IPS-18c (cell line): Measurements from ENCODE around the gene LRRIQ4.

Source experiments
- H3K4me3 ChIP-seq: 2 replicates; pipeline ENCODE4 v1.7.0; 2013; ENCODE audit warnings: low read depth, mild to moderate bottlenecking, low read length, moderate library complexity; ENCODE audit not compliant: insufficient read depth
- H3K9me3 ChIP-seq: one replicate; pipeline ENCODE4 v1.6.1; 2013; ENCODE audit warnings: mild to moderate bottlenecking, low read length, moderate library complexity; ENCODE audit not compliant: control insufficient read depth, insufficient read depth

Gene LRRIQ4

DNA sequence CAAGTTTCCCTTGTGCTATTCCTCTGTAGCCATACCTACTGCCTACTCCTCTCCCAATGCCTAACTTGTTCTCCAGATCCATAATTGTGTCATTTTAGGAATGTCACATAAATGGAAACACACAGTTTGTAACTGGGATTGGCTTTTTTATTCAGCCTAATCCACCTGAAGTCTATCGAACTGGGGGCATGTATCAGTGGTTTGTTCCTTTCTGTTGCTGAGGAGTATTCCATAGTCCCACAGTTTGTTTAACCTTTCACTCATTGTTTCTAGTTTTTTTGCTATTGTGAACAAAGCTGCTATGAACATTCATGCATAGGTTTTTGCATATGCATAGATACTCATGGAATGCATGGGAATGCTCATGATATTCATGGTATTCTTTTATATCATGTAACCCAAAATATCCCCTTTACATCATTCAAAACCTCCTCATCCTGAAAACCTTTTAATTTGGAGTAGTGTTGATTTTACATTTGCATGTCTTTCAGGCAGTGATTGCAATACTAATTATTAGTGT, 25.9 kb downstream of the LRRIQ4 start:
- no peaks in the 10 kb centered on the region for H3K9me3 ChIP-seq
- H3K4me3 ChIP-seq = no peak overlapping the region

DNA sequence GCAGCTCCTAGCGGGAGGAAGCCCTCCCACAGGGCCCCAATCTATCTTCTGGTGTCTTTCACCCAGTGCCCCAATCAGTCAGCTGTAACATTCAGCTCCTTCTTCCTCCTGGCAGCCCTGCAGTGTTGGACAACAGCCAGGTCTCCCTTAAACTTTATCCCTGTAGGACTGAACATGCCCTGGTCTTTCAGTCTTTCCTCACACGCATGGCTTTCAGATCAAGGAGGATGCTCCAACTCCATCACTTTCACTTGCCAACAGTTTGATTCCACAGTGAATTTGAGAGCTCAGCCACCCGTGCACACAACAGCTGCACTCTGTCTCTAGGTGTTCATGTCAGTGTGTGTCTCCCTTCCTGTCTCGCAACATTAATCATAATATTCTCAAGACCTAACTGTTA, 28.5 kb downstream of the LRRIQ4 start:
- Histone ChIP-seq H3K4me3 (no peak overlapping the region), H3K9me3 (no peaks in the 10 kb centered on the region)

DNA sequence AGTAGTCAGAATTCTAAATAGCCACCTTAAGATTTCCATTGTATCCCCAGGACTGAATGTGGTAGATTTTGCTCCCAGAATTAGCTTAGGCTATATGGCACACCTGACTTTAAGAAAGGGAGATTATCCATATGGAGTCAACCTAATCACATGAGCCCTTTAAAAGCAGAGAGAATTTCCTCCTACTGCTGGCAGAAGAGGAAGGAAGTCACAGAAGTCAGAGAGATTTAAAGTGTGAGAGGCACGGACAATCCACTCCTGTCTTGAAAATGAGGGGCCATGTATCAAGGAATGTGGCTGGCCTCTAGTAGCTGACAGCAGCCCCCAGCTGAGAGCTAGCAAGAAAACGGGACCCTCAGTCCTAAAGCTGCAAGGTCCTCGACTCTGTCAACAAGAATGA, 30.3 kb downstream of the LRRIQ4 start:
- Histone ChIP-seq H3K4me3 (no peak overlapping the region), H3K9me3 (no peaks in the 10 kb centered on the region)

DNA sequence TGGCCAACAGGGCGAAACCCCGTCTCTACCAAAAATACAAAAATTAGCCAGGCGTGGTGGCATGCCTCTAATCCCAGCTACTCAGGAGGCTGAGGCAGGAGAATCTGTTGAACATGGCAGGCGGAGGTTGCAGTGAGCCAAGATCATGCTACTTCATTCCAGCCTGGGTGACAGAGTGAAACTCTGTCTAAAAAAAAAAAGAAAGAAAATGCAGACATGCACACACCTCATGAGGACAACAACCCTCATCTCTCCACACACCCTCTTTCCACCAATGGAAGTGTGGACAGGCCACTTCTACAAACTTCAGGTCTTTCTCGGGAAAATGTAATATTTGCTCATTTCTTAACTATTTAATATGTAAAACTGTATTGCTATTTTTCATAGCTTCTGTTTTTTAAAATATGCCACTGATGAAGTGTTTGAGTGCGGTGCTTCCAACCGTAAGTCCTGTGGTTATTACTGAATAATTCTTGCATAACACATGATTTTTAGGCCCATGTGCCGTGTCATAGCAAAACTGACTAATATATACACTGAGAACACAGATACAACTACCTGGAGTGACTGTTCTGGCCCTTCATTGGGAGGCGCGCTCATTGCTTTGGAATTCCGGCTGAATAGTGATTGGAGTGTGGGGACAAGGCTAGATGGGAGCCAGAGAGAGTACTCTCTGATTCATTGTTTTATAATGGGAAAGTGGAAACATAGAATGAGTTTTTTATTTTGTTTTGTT, 34.0 kb downstream of the LRRIQ4 start:
- Histone ChIP-seq H3K4me3 (no peak overlapping the region), H3K9me3 (no peaks in the 10 kb centered on the region)

DNA sequence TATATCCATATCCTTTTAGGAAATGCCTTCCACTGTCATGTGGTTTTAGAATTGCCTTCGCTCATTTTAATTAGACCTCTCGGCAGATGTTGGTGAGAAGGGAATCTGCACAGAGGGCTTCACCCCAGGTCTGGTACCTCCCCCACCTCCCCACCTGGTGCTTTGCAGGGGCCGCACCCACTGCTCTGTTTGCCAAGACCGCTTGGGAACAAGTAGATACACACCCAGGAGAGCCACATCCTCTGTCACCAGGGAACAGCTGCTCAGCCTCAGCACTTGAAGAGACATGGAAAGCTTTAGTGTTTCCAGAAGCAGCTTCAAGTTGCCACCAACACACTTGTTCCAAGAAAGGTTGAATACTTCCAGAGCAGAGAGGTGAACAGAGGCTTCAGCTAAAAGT, 35.2 kb downstream of the LRRIQ4 start:
- Histone ChIP-seq H3K9me3 (no peaks in the 10 kb centered on the region), H3K4me3 (no peak overlapping the region)

DNA sequence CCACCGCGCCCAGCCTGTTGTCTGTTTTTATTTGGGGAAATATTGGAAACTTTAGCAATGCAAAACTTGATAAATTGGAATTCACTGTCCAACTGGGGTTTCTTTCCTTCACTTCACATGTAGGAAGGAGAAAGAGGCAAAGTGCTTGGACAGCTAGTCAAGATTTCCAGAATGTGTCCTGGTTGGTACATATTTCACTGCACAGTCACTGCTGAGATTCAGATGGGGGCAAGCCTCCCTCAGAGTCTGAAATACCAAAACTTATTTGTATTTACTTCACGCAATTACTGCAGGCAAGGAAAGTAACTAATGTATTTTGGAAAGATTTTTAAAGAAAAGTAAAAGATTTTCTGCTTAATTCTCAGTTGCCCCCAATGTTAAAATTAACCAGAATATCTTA, 36.1 kb downstream of the LRRIQ4 start:
- H3K9me3 ChIP-seq = no peaks in the 10 kb centered on the region
- no peak overlapping the region for H3K4me3 ChIP-seq

DNA sequence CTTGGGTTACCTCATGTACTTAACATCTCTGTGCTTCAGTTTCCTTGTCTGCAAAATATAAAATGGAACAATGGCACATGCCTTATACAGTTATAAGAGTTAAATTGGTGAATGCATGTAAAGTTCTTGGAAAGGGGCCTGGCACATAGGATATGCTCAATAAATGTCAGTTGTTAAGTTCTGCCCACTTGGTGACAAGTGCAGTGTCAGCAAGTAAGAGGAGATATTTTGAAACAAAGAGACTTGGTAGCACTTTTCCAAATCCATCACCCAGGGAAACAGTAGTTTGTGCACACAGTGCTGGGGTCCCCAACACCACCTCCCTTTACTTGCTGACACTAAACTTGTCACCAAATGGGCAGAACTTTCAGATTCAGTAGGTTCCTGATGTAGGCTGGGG, 37.9 kb downstream of the LRRIQ4 start:
- no peaks in the 10 kb centered on the region for H3K9me3 ChIP-seq
- H3K4me3 ChIP-seq = no peak overlapping the region

DNA sequence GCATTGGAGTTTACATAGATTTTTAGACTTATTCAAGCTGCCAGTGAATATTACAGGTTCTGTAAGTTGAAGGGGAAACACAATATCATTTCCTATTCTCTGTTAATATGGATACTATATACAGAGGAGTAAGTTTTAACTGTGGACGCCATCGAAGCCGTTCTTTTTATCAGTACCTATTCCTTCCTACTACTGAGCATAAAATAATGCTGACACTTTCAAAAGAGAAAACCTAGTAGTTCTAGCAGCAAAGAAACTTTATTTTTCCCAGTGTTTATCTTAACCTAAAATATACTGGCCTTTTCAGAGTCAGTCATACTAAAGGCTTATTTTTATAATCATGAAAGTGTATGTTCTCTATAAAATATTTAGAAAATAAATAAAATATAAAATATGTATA, 42.8 kb downstream of the LRRIQ4 start:
- Histone ChIP-seq H3K9me3 (no peaks in the 10 kb centered on the region), H3K4me3 (no peak overlapping the region)

DNA sequence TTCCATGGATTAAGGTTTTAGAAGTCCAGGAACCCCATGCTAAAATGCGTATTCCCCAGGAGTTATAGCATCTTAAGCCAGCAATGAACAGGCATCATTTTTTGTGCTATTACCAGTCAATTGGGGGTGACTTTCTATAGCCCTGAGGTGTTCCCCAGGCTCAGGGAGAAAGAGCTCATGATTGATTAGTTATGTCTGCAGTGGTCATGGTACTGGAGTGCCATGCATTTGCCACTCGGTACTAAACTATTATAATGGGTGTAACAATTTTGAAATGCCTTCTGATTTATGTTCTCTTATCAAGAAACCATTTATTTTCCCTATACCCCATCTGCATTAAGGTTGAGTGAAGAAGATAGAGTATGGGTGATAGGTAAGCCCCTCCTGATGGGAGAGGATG, 45.1 kb downstream of the LRRIQ4 start:
- Histone ChIP-seq H3K4me3 (no peak overlapping the region), H3K9me3 (no peaks in the 10 kb centered on the region)

DNA sequence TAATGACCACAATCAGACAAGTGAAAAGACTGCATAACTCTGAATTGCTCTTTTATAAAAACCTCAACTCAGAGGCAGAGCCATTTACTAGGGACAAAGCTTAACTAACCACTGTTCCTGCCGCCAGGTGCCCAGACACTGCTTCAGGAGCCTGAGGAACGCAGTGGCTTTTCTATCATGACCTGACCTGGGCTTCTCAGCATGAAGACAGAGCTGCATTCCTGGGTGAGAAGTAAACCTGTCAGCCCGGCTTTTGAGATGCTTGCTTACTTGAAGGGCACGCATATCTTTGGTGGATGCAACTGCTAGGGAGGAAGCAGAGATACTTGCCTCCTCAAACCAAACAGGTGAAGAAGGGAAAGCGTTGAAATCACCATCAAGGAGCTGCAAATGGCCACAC, 49.2 kb downstream of the LRRIQ4 start:
- no peak overlapping the region for H3K4me3 ChIP-seq
- no peaks in the 10 kb centered on the region for H3K9me3 ChIP-seq

DNA sequence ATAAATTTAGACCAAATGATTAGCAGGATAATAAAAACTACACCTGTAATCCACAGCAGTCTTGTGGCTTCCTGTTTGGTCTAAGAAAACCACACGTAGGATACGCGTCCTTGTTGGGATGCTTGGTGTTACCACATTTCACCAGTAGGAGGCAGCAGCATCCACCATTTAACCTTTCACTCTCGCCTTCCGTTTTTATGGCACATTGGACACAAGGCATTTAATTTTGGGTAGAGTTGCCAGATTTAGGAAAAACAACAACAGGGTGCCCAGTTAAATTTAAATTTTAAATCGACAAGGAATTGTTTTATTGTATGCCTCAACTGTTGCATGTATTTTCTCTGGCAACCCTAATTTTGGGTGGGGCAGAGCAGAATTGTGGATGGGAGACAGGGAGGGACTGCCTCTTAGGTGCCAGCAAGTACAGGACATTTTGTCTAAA, 50.8 kb downstream of the LRRIQ4 start:
- Histone ChIP-seq H3K9me3 (no peaks in the 10 kb centered on the region), H3K4me3 (no peak overlapping the region)

DNA sequence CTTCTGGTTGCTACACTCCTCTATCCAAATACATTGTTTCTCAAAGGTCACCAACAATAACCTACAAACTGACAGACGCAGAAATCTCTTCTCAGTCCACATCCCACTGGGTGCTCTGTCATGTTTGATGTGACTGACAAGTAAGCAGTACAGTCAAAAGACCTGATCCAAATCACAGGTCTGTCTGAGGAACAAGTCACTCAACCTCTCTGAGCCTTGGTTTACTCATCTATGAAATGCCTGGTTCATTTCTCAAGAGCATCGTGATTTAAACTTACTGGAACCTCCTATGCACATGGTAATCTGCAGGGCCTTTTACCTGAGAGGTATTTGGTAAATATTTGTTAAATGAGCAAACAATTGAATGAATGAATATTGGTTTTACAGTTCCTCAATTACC, 51.6 kb downstream of the LRRIQ4 start:
- Histone ChIP-seq H3K9me3 (no peaks in the 10 kb centered on the region), H3K4me3 (no peak overlapping the region)

DNA sequence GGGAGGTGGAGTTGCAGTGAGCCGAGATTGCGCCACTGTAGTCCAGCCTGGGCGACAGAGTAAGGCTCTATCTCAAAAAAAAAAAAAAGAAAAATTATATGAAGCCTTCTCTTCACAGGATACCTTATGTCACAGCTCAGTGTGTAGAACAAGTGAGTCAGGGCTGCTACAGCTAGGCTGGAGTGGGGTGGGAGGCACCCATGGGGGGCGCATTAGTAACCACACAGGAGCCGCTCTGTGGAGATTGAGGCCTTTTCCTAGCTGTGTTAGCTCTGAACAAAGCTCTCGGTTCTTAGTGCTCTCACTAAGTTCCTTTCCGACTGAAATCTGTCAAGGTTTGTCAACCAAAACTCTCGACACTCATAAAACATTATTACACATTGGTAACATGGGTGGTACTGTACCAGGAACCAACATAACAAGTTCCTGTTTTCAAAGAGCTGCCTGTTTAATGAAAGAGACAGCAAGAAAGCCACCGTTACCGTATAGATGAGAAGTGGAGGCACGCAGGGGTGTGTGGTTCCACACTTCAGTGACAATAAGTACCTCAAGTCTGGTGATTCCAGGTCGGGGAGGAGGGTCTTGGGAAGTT, 52.6 kb downstream of the LRRIQ4 start:
- no peak overlapping the region for H3K4me3 ChIP-seq
- no peaks in the 10 kb centered on the region for H3K9me3 ChIP-seq

DNA sequence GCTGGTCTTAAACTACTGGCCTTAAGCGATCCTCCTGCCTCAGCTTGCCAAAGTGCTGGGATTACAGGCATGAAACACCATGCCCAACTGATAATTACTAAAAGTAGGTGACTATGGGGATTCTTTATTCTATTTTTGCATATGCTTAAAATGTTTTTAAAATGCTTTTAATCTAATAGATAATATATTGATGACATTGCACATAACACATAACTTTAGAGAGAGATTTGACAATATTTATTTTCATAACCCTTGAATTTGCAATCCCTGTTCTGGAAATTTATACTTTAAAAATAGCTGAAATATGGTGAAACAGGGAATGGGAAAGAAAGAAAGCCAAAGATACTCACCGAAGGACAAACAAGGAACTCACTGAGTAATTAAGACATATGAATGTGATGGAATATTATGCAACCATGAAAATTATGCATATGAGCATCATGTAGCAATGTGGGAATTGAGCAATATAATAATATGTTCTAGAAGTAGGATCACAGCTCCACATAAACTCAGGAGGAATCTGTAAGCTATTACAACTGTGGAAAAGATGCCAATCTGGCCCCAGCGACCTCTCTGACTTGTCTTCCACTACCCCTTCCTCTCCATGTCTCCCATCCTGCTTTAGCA, 55.0 kb downstream of the LRRIQ4 start:
- no peak overlapping the region for H3K4me3 ChIP-seq
- H3K9me3 ChIP-seq = no peaks in the 10 kb centered on the region

DNA sequence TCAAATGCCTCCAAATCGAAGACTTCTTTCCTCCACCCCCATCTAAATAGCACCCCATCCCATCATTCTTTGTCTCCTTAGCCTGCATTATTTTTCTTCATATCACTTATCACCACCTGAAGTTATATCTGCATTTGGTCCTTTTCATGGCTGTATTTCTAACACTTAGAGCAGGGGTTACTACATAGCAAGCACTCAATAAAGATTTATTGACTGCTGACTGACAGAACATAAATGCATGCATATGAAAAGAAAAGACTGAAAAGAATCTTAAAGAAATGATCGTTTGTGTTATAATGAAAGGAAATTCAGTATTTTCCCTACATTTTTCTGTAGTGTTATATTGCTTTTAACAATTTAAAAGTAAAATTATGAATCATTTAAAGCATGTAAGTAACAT, 55.7 kb downstream of the LRRIQ4 start:
- Histone ChIP-seq H3K4me3 (no peak overlapping the region), H3K9me3 (no peaks in the 10 kb centered on the region)

DNA sequence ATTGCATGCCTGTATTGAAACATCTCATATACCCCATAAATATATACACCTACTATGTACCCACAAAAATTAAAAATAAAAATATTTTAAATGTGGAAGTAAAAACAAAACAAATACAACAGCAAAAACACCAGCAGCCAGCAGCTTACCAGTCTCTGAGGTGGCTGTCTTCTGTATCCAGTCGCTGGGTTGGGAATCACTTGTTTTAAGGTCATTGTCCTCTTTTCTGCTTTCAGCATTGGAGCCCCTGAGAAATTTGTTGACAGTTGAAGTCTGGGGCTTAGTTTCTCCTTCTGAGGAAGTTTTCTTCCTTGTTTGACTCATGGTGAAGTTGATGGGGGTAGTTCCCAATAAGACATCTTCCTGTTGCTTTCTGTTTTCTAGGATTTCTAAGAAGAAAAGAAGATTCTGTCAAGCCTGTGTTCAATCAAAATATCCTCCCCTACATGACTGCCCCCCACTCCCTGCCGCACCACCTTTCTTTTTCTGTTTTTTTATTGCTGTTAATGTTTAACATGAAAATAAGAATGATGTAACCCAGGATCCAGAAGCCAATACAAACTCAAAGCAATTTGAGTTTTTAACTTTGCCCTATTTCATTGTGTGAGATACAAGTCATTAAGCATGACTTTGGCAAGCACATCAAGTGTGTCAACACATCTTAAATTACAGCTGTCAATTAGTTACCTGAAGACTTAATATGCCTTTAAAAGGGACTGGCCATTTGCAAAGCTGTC, 57.0 kb downstream of the LRRIQ4 start, which contains the start of gene LRRC31:
Gene LRRC31, minus strand, starts transcription at position 452 of the 737 bp plus-strand sequence. Its CDS starts 128 bp downstream, at position 324.
- Histone ChIP-seq H3K4me3 (no peak within 1 kb of the TSS), H3K9me3 (no peaks in the 10 kb centered on the region)

DNA sequence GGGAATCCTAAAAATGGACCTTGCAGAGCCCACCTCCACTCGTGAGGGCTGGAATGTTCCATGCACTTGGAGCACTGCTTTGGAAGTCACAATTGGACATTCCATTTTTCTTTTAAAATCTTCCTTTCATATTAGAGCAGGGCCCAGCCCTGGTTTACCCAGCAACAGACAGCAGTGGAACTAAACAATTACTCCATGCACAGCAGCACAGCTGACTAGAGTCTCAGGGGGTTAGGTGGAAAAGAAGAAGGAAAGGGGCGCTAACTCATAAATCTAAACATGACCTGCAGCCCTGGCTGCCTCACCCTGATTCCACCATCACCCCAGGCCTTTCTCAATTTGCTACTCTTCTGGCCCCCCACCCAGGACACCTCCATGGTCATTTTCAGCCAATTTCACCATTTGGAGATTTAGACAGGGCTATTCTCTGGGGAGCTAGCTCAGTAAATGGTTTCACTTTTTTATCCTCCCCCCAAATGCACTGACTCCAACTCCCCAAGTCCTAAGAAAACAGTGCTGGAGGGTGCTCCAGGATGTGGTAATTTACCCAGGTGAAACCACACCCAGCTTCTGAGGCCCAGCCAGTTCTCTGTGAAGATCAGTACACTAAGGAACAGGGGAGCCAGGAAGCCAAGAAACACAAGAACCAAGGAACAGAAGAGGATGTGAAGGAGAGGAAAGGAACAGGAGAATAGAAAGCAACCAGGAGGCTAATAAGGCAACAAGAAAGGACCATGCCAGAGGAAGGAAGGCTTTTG, 58.6 kb downstream of the LRRIQ4 start:
- H3K9me3 ChIP-seq = no peaks in the 10 kb centered on the region
- no peak overlapping the region for H3K4me3 ChIP-seq
